HUES64 (cell line): ENCODE measurements around the gene PEAK1. TPM values are rescaled to one million over a fixed set of nuclear protein-coding genes. Genes with fewer than 3 reads are reported as not detected.

ENCODE experiments used
- H3K27ac ChIP-seq: 2 replicates; pipeline ENCODE4 v1.7.0; 2013; ENCODE audit warnings: low read depth, low read length, inconsistent platforms
- H3K27me3 ChIP-seq: 2 replicates; pipeline ENCODE4 v1.6.1; 2013; ENCODE audit warnings: mild to moderate bottlenecking, low read length; ENCODE audit not compliant: insufficient read depth
- H3K36me3 ChIP-seq: 2 replicates; pipeline ENCODE4 v1.6.1; 2013; ENCODE audit warnings: mild to moderate bottlenecking, low read length; ENCODE audit not compliant: insufficient read depth
- H3K4me1 ChIP-seq: 2 replicates; pipeline ENCODE4 v1.6.1; 2013; ENCODE audit warnings: mild to moderate bottlenecking, low read length, moderate library complexity; ENCODE audit not compliant: insufficient read depth
- H3K4me3 ChIP-seq: 2 replicates; pipeline ENCODE4 v1.5.1; 2013; ENCODE audit warnings: mild to moderate bottlenecking, low read length, moderate library complexity
- H3K9ac ChIP-seq: 2 replicates; pipeline ENCODE4 v1.6.1; 2013; ENCODE audit warnings: mild to moderate bottlenecking, low read depth, low read length
- H3K9me3 ChIP-seq: 2 replicates; pipeline ENCODE4 v1.6.1; 2013; ENCODE audit warnings: low read depth, low read length; ENCODE audit not compliant: insufficient read depth
- WGBS: fragments of 150-250, 120-280 bp; methylation state at CpG from one replicate; pipeline ENCODE4 v1.1.7; 2013; ENCODE audit warnings: missing lambda C conversion rate; 5-methylcytosine and 5-hydroxymethylcytosine counted together
- polyA plus RNA-seq, 2 experiments: library from polyadenylated mRNA; stranded (reverse); fragments of 50-300 nt; gene quantifications; one replicate each; pipeline ENCODE4 v1.2.3, GENCODE V29; 2013

PEAK1 gene
- polyA plus RNA-seq (2013, experiment 1 of 2): 13.5 TPM
- polyA plus RNA-seq (2013, experiment 2 of 2): 14.1 TPM

GRCh38 chr15:77419836-77420609 is at the start of gene PEAK1:
Gene PEAK1 (minus strand): TSS chr15:77420104. CDS start chr15:77181926, 238,178 bp downstream.
- H3K36me3 ChIP-seq: no peaks in the 10 kb centered on the region
- WGBS: under 1% methylated on average over 92 of the region's 92 CpGs
- H3K27ac ChIP-seq: peak within 1 kb of the TSS; percentile 92
- peaks cover 8% of the 10 kb centered on the region for H3K27me3 ChIP-seq
- H3K4me1 ChIP-seq: peaks cover 46% of the 10 kb centered on the region
- peak within 1 kb of the TSS; percentile 93 for H3K9ac ChIP-seq
- no peaks in the 10 kb centered on the region for H3K9me3 ChIP-seq
- H3K4me3 ChIP-seq: peak within 1 kb of the TSS; percentile 94

- Histone ChIP-seq H3K4me1 (peaks cover 12% of the 10 kb centered on the region), H3K27me3 (no peaks in the 10 kb centered on the region), H3K36me3 (peaks cover 80% of the 10 kb centered on the region), H3K27ac (no peak overlapping the region; the same call in 1 of the 2 replicates), H3K9ac (no peak overlapping the region), H3K9me3 (no peaks in the 10 kb centered on the region), H3K4me3 (no peak overlapping the region)
- 80% methylated on average over 3 of the region's 3 CpGs for WGBS
Measured at GRCh38 chr15:77468896-77469295, 49.0 kb upstream of the PEAK1 start.

- Histone ChIP-seq H3K27me3 (no peaks in the 10 kb centered on the region), H3K27ac (no peak overlapping the region), H3K4me1 (peaks cover 12% of the 10 kb centered on the region), H3K36me3 (peaks cover 71% of the 10 kb centered on the region), H3K4me3 (no peak overlapping the region), H3K9me3 (no peaks in the 10 kb centered on the region), H3K9ac (no peak overlapping the region)
- WGBS: 84% methylated on average over 1 of the region's 1 CpG
Measured at GRCh38 chr15:77466521-77466920, 46.6 kb upstream of the PEAK1 start.

GRCh38 chr15:77464129-77464865 is 44.4 kb upstream of the PEAK1 start:
- Histone ChIP-seq H3K9ac (no peak overlapping the region), H3K9me3 (no peaks in the 10 kb centered on the region), H3K4me1 (peaks cover 12% of the 10 kb centered on the region), H3K36me3 (peaks cover 68% of the 10 kb centered on the region), H3K27me3 (no peaks in the 10 kb centered on the region), H3K4me3 (no peak overlapping the region), H3K27ac (no peak overlapping the region)
- WGBS: 100% methylated on average over 1 of the region's 3 CpGs

GRCh38 chr15:77461486-77461885 is 41.6 kb upstream of the PEAK1 start:
- no peaks in the 10 kb centered on the region for H3K27me3 ChIP-seq
- no peaks in the 10 kb centered on the region for H3K9me3 ChIP-seq
- peaks cover 16% of the 10 kb centered on the region for H3K4me1 ChIP-seq
- H3K27ac ChIP-seq: no peak overlapping the region
- no peak overlapping the region for H3K9ac ChIP-seq
- no peak overlapping the region for H3K4me3 ChIP-seq
- H3K36me3 ChIP-seq: peaks cover 58% of the 10 kb centered on the region

GRCh38 chr15:77459031-77459430 is 39.1 kb upstream of the PEAK1 start:
- WGBS: 100% methylated on average over 2 of the region's 2 CpGs
- Histone ChIP-seq H3K27ac (no peak overlapping the region), H3K9ac (no peak overlapping the region), H3K27me3 (no peaks in the 10 kb centered on the region), H3K4me3 (no peak overlapping the region), H3K36me3 (peaks cover 39% of the 10 kb centered on the region), H3K4me1 (peaks cover 15% of the 10 kb centered on the region; the same call in 1 of the 2 replicates), H3K9me3 (no peaks in the 10 kb centered on the region)

GRCh38 chr15:77457905-77458265 is 38.0 kb upstream of the PEAK1 start:
- Histone ChIP-seq H3K4me1 (peaks cover 15% of the 10 kb centered on the region; the same call in 1 of the 2 replicates), H3K4me3 (no peak overlapping the region), H3K9ac (no peak overlapping the region), H3K27me3 (no peaks in the 10 kb centered on the region), H3K27ac (no peak overlapping the region; the same call in 1 of the 2 replicates), H3K9me3 (no peaks in the 10 kb centered on the region), H3K36me3 (peaks cover 30% of the 10 kb centered on the region)

- Histone ChIP-seq H3K9ac (no peak overlapping the region), H3K36me3 (peaks cover 30% of the 10 kb centered on the region), H3K4me3 (no peak overlapping the region), H3K27me3 (no peaks in the 10 kb centered on the region), H3K4me1 (peaks cover 15% of the 10 kb centered on the region; the same call in 1 of the 2 replicates), H3K27ac (no peak overlapping the region), H3K9me3 (no peaks in the 10 kb centered on the region)
- WGBS: 89% methylated on average over 5 of the region's 5 CpGs
Measured at GRCh38 chr15:77457191-77457904, 37.4 kb upstream of the PEAK1 start.

GRCh38 chr15:77456746-77457145 is 36.8 kb upstream of the PEAK1 start:
- H3K27ac ChIP-seq: no peak overlapping the region

GRCh38 chr15:77455696-77456321 is 35.9 kb upstream of the PEAK1 start:
- no peak overlapping the region for H3K4me3 ChIP-seq
- no peaks in the 10 kb centered on the region for H3K9me3 ChIP-seq
- no peak overlapping the region for H3K27ac ChIP-seq

More at GRCh38 chr15:77456746-77457145, 36.8 kb upstream of the PEAK1 start:
- no peak overlapping the region for H3K4me3 ChIP-seq
- H3K9me3 ChIP-seq: no peaks in the 10 kb centered on the region
- peaks cover 28% of the 10 kb centered on the region for H3K36me3 ChIP-seq
- no peak overlapping the region for H3K9ac ChIP-seq
- 90% methylated on average over 1 of the region's 1 CpG for WGBS
- no peaks in the 10 kb centered on the region for H3K27me3 ChIP-seq
- H3K4me1 ChIP-seq: peaks cover 15% of the 10 kb centered on the region; the same call in 1 of the 2 replicates

More at GRCh38 chr15:77455696-77456321, 35.9 kb upstream of the PEAK1 start:
- WGBS: 94% methylated on average over 3 of the region's 3 CpGs
- Histone ChIP-seq H3K36me3 (peaks cover 24% of the 10 kb centered on the region), H3K4me1 (peaks cover 15% of the 10 kb centered on the region; the same call in 1 of the 2 replicates), H3K9ac (no peak overlapping the region), H3K27me3 (no peaks in the 10 kb centered on the region)
